Activated CD4-positive, CD25-positive, alpha-beta regulatory T cell treated with anti-CD3 and anti-CD28 coated beads, Interleukin-2, amount 50 U/mL, for 24 hours (primary cell): Measurements from ENCODE around the gene CLPSL1.
"Not testable (repeated sequence)": the region's sequence is repeated elsewhere in the genome, so short reads cannot be mapped to it uniquely, and the experiment has no call there.

ENCODE experiments used
- ATAC-seq, 2 donors: fragments of 150-1000 bp; cut with Tn5 transposase; one replicate each; pipeline ENCODE4 v1.10.0; 2021; ENCODE audit warnings: mild to moderate bottlenecking in 1 of 2, moderate library complexity in 1 of 2

Gene CLPSL1, protein sequence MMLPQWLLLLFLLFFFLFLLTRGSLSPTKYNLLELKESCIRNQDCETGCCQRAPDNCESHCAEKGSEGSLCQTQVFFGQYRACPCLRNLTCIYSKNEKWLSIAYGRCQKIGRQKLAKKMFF

DNA sequence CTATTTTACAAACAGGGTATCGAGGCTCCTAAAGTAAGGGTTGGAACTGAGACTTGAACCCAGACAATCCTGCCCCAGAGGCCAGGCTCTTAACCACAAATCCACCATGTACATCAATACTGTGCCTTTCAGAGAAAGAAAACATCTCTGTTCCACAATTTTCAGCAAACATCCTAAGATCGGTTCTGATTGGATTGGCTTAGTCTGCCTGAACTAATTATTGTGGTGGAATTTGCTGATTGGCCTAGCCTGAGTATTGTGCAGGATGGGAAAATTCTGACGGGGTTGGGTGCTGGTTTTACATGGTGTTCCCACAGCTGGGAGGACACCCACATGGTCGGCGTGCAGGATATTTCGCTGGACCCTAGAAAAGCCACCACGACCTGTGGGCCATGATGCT lies at the start of gene CLPSL1:
CLPSL1 (plus strand) TSS at position 301 of the 400 bp plus-strand sequence; CDS start at position 393, 92 bp downstream.
- ATAC-seq: no peak

DNA sequence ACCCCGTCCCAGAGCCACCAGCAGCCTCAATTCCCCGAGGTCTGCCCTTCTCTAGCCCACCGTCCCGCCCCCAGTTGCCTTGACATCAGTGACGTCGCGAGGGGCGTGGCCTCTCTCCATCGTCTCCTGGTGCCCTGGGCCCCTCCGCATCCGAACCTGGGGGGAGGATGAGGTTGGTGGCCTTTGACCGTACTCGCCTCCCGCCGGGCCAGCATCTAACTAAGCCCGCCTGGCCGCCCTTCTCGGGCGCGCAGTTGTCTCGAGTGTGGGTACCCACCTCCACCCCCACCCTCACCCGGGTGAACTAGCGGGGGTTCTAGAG lies 49.4 kb upstream of the CLPSL1 start:
- ATAC-seq: peak; percentile 35 to 40

DNA sequence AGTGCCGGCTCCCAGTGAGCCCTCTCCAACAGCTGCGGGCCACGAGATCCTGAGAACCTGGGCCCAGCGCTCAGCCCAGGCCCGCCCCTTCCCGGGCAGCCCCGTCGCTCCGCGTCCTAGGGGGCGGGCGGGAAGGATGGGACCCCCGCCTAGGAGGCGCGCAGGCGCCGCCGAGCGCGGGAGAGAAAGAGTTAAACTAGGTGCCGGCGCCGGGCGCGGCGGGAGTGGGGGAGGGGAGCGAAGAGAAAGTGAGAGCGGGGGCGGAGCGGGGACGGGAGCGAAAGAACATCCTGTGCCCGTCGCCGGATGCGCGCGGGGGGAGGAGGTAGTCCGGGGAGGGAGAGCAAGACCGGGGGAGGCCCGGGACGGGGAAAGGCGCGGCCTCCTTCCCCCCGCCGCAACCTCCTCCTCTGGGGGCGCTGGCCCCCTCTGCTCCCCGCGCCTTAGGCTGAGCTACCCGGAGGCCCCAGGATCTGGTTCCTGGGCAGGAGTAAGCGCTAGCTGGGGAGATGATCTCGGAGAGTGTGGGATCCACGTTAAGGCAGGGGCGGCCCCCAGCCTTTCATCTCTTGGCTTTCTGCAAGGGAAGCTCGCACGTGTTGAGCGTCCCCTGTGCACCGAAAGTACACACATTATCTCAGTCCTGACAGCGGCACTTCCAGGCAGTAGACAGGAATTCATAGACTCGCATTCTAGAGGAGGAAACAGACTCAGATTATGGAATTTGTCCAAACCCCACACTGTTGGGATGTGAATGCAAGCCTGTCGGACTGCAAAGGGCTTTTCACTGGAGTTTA lies 48.9 kb upstream of the CLPSL1 start:
- ATAC-seq: peak; percentile 39 to 50

DNA sequence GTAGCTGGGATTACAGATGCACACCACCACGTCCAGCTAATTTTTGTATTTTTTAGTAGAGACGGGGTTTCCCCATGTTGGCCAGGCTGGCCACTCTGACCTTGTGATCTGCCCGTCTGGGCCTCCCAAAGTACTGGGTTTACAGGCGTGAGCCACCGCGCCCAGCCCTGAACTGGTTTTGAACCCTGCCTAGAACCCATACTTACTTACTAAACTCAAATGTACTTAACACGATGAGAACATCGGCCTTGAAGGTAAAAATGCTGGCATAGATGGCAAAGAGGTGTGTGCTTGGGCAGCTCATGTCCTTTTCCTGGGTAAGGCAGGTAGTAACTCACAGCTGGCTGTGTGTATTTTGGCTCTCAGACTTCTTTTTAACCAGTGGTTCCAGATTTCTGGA lies 47.2 kb upstream of the CLPSL1 start:
- ATAC-seq: no peak

DNA sequence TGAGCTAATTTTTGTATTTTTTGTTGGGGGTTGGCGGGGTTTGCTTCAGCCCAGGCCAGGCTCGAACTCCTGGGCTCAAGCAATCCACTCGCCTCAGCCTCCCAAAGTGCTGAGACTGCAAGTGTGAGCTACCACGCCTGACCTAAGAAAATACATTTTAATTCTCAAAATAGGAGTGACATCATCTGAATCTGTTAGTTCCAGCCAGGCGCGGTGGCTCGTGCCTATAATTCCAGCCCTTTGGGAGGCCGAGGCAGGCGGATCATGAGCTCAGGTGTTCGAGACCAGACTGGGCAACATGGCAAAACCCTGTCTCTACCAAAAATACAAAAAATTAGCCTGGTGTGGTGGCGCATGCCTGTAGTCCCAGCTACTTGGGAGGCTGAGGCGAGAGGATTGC lies 46.5 kb upstream of the CLPSL1 start:
- ATAC-seq: not testable (repeated sequence)

DNA sequence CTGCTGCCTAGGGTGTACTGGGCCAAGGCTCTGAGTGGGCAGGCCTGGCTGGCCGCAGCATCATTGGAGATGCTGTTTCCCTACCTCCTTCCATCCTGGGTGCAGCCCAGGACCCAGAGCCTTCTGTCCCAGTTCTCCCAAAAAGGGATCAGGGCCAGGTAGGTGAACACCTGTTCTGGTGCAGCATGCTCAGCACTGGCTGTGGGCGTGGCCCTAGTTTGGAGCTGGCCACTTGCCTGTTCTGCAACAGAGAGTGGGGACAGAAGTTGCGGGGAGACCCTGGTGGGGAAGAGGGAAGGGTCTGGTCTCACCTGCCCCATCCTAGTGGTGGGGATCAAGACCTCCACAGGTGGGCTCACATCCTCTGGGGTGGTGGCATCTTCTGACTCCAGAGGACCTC lies 45.4 kb upstream of the CLPSL1 start:
- ATAC-seq: no peak

DNA sequence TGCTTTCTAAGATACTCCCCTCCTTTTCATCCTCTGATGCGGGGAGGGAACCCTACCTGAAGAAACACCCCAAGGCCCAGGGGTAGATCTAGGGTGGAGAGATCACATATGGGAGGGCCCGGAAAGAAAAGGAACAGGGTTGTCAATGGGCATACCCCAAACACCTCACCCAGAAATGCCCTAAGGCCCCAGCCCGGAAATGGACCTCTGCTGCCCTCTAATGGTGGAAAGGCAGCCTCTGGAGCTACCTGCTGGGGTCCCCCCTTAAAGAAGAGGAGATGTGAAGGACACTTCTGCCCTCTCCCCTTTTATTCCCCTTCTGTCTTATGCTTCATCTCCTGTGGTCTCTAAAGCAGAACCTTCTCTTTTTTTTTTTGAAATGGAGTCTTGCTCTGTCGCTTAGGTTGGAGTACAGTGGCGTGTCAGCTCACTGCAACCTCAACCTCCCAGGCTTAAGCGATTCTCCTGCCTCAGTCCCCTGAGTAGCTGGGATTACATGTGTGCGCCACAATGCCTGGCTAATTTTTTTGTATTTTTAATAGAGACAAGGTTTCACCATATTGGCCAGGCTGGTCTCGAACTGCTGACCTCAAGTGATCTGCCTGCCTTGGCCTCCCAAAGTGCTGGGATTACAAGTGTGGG lies 44.4 kb upstream of the CLPSL1 start:
- ATAC-seq: peak; percentile 52 to 55

DNA sequence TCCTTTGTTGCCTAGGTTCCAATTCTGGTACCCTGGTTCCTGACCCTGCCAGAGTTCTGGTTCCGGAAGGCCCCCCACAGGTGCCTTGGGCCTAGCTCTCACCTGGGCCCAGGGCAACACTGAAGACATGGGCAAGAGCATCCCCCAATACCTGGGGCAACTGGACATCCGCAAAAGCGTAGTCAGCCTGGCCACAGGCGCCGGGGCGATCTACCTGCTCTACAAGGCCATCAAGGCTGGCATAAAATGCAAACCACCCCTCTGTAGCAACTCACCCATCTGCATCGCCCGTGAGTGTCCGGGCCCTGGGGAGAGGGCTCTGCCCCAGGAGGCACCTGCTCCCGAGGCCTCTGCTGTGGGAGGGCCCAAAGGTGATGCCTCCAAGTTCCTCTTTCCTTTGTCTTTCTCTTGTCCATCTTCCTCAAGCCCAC lies 43.8 kb upstream of the CLPSL1 start, which contains the start of gene ARMC12:
ARMC12 (plus strand) TSS at position 51 of the 431 bp plus-strand sequence; CDS start at position 128, 77 bp downstream.
- no peak for ATAC-seq

DNA sequence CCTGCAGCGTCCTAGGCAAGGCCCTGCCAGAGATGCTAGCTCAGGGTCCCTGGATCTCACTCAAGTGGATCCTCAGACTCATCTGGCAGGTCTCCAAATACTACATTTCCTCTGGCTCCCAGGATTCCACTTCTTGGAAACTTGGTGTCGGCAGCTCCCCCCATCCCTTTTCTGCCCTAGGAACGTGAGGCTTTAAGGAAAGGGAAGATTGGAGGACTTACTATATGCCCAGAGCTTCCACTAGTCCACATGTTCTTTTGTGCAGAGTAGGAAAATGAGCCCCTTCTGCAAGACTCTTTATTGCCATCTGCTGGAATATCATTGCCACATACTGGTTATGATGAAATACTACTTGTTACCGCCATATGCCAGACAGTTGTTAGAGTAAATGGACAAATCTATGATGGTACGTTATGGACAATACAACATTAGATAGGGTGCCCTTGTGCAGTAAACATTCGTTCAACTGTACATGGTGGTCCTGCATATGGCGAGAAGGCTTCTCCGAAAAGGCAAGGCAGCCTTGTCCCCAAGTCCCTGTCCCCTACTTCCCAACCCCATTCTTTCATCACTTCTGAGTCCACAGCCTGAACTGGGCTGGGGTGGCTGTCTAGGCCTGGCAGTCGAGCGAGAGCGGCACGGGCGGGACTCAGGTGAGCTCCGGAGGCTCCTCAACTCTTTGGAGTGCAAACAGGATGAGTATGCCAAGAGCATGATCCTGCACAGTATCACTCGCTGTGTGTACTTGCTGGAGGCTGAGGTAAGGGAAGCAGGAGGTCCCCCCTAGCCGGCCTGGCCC lies 43.2 kb upstream of the CLPSL1 start:
- peak; percentile 55 to 64 for ATAC-seq

DNA sequence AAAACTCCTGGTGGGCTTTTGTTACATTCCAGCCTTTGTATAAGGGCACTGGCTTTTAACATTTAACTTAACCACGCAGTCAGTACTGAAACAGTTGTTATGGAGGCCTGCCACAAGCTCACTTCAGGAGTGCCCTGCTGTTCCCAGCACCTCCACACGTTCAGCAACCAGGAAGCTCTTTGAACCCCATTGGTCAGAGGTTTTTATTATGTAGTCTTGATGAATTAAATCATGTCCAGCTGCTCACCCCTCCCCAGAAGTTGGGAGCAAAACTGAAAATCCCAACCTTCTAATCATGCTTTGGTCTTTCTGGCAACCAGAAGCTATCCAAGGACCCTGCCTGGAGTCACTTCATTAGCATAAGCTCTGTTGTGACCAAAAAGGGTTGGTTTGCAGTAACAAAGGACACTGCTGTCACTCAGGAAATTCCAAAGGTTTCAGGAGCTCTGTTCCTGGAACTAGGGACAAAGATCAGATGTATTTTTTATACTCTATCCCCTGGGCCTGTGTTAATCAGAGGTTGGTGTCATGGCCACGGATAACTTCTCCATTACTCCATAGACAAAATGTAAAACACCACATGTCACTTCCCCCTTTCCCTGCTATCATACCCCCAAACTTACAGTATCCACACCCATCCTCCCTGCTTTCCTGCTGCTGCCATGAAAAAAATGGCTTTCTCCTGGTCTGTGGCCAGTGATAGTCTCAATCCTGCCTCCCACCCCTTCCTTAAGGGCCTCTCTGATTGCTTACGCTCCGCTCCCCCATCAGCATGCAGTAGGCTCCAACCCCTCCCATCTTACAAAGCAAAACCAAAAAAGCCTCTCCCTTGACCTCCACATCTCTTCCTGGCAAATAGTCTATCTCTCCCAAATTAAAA lies 40.9 kb upstream of the CLPSL1 start:
- no peak for ATAC-seq

DNA sequence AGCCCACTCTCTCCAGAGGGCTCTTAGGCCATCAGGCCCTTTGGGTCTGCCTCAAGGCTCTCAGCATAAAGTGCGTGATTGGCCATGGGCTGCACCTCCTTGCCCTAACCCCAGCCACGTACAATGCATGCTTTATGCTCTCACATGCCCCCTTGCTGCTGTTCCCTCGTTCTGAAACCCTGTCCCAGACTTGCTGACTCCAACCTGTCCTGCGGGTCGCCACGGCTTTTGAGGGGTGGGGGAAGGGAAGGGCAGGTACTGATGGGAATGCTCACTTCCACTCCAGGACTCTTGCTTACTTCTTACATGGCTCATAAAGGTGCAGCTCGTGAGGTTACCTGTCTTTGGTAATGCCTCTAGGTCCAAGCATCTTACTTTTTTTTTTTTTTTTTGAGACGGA lies 38.0 kb upstream of the CLPSL1 start:
- no peak for ATAC-seq

DNA sequence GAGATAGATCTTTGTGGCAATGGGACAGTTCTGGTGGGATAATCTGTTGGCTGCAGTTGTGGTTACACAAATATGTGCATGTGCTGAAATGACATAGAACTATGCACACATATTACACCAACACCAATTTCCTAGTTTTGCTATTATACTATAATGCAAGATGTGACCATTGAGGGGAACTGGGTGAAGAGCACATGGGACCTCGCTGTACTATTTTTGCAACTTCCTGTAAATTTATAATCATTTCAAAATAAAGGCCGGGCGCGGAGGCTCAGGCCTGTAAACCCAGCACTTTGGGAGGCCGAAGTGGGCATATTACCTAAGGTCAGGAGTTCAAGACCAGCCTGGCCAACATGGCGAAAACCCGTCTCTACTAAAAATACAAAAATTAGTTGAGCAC lies 35.3 kb upstream of the CLPSL1 start:
- ATAC-seq: no peak

DNA sequence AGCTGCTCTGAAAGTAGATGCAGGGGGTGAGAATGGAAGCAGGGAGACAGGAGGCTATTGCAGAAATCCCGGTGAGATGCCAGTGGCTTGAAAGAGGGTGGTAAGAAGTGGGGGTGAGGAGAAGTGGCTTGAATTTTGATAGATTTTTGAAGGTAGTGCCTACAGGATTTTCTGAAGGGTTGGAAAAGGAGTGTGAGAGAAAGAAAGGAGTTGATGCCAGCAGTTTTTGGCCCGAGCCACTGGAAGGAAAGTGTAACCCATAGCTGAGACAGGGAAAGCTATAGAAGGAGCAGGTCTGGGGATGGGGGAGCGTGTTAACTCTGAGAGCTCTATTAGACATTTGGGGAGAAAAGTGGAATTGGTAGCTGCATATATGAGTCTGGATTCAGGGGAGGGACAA lies 34.3 kb upstream of the CLPSL1 start:
- no peak for ATAC-seq

DNA sequence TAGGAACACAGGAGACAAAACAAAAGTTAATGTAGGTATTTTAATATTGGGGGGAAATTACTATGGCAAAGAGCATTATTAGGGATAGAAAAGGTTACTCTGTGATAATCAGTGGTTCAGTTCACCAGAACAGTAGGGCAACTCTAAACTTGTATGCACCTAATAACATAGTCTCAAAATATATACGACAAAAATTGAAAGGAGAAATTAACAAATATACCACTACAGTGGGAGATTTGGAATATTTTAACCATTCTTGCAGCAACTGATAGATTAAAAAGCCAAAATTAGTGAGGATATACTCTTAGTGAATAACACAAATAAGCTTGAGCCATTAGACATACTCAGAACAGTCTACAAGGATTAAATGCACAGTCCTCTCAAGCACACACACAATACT lies 32.9 kb upstream of the CLPSL1 start:
- ATAC-seq: no peak

DNA sequence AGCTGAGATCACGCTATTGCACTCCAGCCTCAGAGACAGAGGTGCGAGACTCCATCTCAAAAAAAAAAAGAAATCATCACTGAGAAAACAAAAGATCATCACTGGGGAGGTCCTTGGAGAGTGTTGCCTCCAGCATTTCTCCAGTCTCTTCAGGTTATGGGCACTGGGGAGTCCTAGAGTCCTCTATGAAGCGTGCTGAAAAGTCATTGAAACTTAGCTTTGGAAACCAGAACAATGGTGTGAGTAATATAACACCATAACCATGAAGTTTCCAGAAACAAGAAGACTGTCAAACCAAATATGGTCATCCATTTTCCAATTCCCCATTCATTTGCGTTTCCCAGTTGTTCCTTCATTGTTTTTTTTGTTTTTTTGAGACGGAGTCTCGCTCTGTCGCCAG lies 30.3 kb upstream of the CLPSL1 start:
- ATAC-seq: no peak

DNA sequence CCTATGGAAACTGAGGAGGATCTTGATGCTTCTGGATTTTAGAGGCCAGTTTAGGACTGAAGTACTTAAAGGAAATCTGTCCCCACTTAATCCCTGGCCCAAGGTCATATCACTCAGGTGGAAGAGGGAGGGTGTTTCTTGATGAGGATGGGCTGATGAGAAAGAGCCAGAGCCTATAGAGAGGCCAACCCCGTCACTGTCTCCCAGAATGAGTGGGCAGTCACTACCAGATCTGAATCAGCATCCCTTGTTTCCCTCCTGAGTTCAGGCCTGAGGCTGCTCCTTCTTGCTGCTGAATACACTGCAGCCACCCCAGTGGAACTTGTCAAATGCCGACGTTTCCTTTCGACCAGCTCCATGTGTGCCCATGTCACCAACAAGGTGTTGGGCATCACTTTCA lies 29.2 kb upstream of the CLPSL1 start:
- peak; percentile 44 to 69 for ATAC-seq

DNA sequence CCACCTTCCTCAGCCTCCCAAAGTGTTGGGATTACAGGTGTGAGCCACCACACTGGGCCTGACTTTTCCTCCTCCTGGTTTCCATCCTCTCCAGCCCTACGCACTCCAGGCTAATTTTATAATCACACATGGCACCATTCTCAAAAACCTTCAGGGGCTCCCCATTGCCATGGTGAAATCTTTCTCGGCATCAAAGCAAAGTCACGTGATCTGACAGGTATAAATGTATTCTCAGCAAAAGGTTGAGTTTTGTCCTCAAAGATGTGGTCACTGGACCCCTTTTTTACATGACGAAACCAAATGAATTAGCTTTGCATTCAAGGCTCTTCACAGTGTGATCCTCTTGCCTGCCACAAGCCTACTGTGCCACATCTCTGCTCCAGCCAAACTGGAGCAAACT lies 28.5 kb upstream of the CLPSL1 start:
- no peak for ATAC-seq

DNA sequence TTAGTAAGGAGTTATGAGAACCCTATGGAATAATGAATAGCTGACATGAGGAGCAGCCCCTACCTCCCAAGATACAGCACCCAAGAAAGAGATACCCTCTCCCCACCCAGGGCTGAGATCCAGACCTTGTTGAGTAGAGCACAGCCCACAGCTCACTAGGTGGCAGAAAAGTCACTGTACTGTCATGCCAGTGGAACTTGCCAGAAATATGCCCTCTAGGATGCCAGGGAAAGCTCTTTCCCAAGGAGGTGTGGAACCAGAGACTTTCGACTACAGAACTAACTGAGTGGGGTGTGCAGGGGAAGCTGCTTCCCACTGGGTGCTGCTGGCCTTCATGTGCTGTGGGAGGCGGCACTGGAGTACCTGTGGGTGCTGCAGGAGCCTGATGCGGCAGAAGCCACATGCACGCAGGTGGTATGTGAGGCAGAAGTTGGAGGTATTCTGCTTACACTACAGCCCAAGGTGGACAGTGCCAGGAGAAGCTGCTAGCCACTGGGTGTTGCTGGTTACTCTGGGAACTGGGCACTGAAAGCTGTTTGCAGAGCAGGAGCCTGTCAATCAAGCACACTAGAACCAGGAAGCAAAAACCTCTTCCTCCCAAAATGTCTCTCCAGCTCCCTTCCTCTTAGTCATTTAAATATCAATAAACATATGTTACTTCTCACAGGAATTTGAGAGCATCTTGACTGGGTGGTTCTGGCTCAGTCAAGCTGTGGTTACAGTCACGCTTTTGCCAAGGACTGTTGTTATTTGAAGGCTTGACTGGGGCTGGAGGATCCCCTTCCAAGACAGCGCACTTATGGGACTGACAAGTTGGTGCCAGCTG lies 26.2 kb upstream of the CLPSL1 start:
- ATAC-seq: no peak

DNA sequence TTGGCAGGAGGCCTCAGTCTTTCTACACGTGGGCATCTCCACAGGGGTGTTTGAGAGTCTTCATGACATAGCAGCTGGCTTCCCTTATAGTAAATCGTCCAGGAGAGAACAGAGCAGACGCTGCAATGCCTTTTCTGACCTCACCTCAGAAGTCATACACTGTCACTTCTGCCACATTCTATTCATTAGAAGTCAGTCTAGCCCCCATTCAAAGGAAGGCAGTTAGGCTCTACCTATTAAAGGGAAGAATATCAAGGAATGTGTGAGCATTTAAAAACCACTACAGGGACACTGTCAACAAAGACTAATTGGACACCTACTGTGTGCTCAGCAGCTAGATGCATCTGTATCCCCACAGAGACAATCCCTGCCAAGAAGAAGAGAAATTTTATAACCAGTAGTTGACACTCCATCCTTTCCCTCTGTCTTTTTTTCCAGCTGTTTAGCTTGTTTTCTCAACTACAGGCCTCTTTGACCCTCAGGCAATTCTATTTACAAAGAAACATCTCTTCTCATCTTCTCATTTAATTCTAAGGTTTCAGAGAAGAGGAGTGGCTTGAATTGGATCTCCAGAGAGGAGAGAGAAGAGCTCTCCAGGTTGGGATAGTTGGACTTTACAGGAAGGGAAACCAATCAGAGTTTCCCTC lies 25.4 kb upstream of the CLPSL1 start:
- ATAC-seq: no peak

DNA sequence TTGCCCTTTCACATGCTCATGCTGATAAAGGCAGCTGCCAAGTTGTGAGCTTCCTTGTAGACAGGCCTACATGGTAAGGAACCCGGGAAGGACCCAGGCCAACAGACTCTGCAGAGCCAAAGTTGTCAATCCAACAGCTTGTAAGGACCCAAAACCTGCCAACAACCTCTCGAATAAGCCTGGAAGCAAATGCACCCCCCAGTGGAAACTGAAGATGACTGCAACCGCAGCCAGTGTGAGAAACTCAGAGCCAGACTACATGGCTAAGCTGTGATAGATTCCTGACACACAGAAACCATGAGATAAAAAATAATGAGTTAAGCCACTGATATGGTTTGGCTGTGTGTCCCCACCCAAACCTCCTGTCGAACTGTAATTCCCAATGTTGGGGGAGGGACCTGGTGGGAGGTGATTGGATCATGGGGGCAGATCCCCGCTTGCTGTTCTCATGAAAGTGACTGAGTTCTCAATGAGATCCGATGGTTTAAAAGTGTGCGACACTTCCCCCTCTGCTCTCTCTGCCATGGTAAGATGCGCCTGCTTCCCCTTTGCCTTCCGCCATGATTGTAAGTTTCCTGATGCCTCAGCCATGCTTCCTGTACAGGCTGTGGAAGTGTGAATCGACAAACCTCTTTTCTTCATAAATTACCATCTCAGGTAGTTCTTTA lies 23.2 kb upstream of the CLPSL1 start:
- ATAC-seq: no peak
